Activated effector memory CD4-positive, alpha-beta T cell treated with Interleukin-2 at 50 U/mL for 16 hours (primary cell): ENCODE results near the gene MUC3A.
"Not testable (repeated sequence)": the region's sequence is repeated elsewhere in the genome, so short reads cannot be mapped to it uniquely, and the experiment has no call there.

Source experiments
- DNase-seq: peaks from one replicate; pipeline ENCODE4 v3.0.0-alpha.2; 2020

The MUC3A gene, protein sequence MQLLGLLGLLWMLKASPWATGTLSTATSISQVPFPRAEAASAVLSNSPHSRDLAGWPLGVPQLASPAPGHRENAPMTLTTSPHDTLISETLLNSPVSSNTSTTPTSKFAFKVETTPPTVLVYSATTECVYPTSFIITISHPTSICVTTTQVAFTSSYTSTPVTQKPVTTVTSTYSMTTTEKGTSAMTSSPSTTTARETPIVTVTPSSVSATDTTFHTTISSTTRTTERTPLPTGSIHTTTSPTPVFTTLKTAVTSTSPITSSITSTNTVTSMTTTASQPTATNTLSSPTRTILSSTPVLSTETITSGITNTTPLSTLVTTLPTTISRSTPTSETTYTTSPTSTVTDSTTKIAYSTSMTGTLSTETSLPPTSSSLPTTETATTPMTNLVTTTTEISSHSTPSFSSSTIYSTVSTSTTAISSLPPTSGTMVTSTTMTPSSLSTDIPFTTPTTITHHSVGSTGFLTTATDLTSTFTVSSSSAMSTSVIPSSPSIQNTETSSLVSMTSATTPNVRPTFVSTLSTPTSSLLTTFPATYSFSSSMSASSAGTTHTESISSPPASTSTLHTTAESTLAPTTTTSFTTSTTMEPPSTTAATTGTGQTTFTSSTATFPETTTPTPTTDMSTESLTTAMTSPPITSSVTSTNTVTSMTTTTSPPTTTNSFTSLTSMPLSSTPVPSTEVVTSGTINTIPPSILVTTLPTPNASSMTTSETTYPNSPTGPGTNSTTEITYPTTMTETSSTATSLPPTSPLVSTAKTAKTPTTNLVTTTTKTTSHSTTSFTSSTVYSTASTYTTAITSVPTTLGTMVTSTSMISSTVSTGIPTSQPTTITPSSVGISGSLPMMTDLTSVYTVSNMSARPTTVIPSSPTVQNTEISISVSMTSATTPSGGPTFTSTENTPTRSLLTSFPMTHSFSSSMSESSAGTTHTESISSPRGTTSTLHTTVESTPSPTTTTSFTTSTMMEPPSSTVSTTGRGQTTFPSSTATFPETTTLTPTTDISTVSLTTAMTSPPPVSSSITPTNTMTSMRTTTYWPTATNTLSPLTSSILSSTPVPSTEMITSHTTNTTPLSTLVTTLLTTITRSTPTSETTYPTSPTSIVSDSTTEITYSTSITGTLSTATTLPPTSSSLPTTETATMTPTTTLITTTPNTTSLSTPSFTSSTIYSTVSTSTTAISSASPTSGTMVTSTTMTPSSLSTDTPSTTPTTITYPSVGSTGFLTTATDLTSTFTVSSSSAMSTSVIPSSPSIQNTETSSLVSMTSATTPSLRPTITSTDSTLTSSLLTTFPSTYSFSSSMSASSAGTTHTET (N-terminal part only)

DNA sequence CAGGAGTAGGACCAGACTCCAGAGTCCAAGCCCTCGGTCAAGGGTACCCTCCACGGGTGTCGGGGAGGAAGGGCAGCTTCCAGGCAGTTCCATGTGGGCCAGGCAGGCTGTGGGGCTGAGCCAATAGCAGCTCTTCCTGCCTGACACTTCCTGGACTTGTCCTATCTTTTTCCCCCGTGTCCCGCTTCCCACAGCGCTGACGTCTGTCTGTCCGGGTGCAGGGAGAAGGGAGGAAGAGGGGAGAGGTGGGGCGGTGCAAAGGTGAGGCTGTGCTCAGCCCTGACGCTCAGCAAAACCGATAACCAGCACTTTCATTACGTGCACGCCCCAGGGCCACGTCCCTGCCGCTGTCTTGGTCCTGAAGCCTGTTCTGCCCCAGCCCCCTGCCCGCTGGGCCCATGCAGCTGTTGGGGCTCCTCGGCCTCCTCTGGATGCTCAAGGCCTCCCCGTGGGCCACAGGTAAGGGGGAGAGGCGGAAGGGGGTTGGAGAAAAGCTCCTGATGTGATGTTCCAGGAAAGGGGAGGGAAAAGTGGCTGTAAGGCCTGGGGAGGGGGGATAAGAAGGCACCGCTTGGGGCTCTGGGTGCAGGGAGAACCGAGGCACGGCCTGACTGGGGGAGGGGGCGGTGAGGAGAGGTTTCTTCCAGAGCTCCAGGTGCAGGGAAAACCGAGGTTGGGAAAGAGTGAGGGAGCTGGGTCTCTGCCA, at the start of gene MUC3A:
MUC3A (plus strand) TSS at position 308 of the 706 bp plus-strand sequence; CDS start at position 399, 91 bp downstream.
- no peak for DNase-seq

DNA sequence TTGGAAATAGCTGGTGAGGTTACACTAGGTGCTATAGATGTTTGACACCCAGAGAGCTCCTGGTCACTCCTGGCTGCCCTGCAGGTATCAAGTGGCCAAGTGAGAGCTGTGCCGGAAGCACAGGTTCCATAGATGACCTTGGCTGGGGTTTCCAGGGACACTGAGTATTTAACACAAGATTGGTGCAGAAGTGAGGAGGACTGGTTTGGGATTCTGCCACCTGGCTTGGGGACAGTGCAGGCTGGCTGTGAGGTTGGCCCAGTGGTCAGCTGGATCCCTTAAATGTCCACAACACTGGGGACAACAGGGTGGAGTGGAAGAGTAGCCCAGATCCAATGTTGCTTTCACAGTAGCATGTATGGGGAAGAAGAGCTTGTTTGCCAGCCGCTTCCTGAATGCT, 48.4 kb upstream of the MUC3A start:
- no peak for DNase-seq

DNA sequence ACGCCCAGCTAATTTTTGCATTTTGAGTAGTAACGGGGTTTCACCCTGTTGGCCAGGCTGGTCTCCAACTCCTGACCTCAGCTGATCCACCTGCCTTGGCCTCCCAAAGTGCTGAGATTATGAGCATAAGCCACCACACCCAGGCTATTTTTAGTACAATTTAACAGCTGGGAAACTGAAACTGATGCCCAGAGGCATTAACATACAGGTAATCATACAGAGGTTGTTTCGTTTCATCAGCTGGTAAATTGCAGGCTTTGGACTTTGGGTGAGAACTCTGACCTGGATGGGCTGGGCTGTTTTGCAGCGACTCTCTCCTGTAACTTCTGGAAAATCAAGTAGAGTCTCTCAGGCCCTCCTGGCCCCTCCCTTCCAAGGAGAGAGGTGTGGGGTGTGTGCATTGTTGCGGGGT, 47.4 kb upstream of the MUC3A start:
- DNase-seq: no peak

DNA sequence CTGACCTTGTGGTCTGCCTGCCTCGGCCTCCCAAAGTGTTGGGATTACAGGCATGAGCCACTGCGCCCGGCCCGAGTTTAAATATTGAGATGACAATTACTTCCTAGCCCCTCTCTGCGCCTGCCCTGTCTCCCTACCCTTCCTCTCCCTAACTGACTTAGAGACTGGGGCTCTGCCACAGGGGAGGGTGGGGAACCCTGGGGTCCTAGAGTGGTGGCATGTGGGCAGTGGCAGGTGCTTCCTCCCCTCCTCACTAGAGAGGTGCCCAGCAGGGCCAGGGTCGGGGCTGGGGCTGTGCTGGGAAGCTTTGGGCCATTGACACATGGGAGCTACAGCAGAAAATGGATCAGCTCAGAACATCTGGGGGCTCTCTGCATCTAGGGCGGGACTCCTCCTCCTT, 46.7 kb upstream of the MUC3A start:
- no peak for DNase-seq

DNA sequence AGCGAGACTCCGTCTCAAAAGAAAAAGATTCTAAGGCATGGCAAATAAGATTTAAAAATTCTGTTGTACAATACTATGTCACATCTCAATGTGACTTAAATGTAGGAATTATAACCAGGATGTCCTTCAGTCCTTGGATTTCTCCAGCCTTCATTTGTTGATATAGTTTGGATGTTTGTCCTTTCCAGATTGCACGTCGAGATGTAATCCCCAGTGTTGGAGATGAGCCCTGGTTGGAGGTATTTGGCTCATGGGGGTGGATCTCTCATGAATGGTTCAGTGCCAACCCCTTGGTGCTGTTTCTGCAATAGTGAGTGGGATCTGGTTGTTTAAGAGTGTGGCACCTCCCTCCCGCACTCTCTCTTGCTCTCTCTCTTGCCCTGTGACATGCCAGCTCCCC, 40.8 kb upstream of the MUC3A start:
- no peak for DNase-seq

DNA sequence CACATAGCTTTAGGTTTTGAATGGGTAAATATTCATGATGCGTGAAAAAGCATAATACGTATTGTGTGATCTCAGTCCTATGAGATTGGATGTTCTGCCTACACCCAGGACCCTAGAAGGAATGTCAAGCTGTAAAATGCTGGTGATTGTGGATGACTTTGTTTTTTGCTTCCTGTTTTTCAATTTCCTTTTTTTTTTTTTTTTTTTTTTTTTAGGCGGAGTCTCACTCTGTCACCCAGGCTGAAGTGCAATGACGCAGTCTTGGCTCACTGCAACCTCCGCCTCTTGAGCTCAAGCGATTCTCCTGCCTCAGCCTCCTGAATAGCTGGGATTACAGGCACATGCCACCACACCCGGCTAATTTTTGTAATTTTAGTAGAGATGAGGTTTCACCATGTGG, 38.9 kb upstream of the MUC3A start:
- DNase-seq: not testable (repeated sequence)

DNA sequence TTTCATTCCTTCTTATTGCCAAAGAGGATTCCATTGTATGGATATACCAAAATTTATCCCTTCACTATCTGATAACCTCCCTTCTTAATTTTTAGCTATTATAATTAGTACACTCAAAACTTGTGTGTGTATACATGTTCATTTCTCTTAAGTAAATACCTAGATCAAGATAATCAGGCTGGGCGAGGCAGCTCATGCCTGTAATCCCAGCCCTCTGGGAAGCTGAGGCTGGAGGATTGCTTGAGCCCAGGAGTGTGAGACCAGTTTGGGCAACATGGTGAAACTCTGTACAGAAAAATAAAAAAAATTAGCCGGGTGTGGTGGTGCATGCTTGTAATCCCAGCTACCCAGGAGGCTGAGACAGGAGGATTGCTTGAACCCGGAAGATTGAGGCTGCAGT, 37.9 kb upstream of the MUC3A start:
- no peak for DNase-seq

DNA sequence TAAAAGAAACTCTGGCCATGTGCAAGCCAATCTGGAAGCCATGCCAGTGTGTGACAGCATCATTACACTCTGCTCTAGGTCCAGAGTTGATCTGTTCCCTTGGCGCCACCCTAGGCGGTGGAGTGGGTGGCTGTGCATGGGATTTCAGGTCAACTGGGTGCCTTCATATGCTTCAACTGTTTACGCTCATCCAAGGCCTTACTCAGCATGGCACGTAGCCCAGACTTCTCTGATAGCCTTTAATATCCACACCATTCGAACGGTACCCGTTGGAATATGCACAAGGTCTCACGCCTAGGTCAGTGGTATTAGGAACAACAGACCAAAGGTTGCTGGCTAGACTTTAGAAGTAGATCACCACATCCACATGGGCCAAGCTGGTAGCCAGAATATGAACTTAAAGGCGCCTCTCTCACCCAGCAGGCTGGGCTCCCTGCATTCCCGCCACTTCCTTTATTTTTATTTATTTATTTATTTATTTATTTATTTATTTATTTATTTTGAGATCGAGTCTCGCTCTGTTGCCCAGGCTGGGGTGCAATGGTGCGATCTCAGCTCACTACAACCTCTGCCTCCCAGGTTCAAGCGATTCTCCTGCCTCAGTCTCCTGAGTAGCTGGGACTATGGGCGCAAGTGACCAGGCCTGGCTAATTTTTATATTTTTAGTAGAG, 35.0 kb upstream of the MUC3A start:
- DNase-seq: no peak

DNA sequence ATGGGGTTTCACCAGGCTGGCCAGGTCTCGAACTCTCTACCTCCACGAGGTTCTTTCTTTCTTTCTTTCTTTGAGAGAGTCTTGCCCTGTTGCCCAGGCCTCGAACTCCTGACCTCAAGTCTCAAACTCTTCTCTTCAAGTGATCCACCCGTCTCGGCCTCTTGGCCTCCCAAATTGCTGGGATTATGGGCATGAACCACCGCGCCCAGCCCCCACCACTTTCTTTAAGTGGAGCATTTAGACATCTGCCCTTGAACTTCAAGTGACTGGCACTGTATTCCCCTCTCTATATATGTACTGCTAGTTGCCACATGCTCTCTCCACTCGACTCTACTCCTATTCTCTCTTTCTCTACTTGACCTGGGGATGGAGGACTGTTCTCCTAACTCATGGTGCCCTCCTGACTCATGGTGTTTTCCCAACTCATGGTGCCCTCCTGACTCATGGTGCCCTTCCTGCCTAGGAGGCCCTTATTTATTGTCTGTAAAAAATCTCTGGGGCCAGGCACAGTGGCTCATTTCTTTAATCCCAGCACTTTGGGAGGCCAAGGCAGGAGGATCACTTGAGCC, 34.4 kb upstream of the MUC3A start:
- no peak for DNase-seq

DNA sequence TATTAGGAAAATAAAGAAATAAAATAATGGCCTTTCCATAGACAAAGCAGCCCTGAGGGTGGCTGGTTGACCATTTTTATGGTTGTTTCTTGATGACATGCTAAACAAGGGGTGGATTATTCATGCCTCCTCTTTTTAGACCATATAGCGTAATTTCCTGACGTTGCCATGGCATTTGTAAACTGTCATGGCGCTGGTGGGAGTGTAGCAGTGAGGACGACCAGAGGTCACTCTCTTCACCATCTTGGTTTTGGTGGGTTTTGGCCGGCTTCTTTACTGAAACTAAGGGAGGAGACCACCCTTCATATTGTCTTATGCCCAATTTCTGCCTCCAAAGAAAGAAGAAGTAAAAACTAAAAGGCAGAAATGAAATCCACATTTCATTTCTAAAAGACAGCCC, 30.0 kb upstream of the MUC3A start:
- DNase-seq: not testable (repeated sequence)

DNA sequence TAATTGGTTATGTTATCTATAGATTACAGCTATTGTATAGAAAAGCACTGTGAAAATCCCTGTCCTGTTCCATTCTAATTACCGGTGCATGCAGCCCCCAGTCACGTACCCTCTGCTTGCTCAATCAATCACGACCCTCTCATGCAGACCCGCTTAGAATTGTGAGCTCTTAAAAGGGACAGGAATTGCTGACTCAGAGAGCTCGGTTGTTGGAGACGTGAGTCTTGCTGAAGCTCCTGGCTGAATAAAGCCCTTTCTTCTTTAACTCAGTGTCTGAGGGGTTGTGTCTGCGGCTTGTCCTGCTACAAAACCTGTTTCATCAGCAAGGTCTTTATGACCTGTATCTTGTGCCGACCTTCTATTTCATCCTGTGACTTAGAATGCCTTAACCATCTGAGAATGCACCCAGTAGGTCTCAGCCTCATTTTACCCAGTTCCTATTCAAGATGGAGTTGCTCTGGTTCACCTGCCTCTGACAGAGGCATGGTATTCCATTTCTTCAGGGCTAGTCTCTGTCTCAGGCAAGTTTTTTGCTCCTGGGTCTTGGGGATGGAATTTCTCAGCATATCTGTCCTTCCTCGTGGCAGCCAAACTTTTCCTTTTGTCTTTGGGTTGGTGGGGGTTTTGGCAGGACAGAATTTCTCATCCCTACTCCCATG, 29.4 kb upstream of the MUC3A start:
- DNase-seq: not testable (repeated sequence)

DNA sequence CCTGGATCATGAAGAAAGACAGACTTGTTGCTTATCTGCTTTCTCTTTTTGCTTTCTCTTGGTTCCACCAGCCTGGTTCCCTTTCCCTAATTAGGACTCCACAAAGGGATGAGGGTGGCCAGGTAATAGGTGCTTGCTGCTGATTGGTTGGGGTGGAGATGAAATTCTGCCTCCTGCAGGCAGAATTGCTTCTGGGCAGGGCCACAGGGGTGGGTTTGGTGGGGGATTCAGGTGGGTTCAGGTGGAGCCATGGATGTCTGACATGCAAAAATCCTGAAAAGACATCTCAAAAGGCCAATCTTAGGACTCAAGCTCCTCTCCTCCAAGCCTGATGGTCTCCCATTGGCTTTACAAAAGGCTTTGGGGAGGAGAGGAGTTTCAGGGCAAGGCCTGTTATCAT, 28.3 kb upstream of the MUC3A start:
- no peak for DNase-seq

DNA sequence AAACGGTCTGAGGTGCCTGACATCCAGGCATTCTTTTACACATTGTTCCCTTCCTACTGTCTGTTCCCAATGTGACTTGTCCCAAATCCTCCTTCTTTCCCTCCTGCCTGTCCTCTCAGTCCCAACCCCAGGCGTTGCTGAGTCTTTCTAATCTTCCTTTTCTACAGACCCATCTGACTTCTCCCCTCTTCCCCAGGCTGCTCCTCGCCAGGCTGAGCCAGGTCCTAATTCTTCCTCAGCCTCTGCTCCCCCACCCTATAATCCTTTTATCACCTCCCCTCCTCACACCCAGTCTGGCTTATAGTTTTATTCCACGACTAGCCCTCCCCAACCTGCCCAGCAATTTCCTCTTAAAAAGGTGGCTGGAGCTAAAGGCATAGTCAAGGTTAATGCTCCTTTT, 25.7 kb upstream of the MUC3A start:
- not testable (repeated sequence) for DNase-seq

DNA sequence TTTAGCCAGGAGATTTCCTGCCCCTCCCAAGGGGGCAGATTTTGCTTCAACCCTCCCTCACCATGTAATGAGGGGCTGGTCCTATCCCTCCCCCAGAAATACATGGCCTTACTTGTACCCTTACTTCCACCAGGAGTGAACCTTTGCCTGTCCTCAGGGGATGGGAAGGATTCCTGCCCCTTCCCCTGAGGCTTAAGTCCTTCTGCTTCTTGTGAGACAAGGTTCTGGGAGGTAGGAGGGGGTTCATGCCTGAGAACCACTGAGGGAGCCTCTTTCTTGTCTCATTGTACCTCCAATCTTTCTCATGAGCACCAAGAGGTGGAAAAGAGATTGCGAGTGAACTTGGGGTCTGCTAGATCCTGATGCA, 19.5 kb upstream of the MUC3A start:
- no peak for DNase-seq

DNA sequence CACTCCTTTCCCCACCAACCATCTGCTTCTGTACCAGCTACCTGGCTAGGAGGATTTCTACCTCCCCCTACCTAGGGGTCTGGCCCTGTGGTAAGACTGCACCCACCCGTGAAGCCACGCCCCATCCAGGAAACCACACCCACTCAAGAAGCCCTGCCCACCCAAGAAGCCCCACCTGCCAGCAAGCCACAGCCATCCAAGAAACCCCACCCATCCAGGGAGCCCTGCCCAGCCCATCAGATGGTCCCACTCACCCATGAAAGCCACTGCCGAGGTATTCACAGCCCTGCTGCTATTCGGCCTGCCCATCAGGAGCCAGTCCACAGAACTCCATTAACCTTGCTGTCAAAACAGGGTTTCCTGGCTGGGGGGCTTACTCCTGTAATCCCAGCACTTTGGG, 15.6 kb upstream of the MUC3A start:
- no peak for DNase-seq

DNA sequence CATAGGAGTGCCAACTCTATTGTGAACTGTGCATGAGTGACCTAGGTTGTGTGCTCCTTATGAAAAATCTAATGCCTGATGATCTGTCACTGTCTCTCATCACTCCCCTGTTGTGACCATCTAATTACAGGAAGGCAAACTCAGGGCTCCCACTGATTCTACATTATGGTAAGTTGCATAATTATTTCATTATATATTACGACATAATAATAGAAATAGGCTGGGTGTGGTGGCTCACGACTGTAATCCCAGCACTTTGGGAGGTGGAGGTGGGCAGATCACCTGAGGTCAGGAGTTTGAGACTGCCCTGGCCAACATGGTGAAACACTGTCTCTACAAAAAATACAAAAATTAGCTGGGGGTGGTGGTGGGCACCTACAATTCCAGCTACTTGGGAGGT, 14.0 kb upstream of the MUC3A start:
- not testable (repeated sequence) for DNase-seq

DNA sequence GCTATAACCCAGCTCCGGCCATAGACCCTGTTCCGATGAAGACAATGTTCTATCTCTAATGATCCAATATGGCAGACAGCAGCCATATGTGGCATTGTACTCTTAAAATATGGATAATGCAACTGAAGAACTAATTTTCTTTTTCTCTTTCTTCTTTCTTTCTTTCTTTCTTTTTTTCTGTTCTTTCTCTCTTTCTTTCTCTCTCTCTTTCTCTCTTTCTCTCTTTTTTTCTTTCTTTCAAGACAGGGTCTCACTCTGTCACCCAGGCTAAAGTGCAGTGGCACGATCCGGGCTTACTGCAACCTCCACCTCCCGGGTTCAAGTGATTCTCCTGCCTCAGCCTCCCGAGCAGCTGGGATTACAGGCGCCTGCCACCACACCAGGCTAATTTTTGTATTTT, 13.2 kb upstream of the MUC3A start:
- DNase-seq: not testable (repeated sequence)

DNA sequence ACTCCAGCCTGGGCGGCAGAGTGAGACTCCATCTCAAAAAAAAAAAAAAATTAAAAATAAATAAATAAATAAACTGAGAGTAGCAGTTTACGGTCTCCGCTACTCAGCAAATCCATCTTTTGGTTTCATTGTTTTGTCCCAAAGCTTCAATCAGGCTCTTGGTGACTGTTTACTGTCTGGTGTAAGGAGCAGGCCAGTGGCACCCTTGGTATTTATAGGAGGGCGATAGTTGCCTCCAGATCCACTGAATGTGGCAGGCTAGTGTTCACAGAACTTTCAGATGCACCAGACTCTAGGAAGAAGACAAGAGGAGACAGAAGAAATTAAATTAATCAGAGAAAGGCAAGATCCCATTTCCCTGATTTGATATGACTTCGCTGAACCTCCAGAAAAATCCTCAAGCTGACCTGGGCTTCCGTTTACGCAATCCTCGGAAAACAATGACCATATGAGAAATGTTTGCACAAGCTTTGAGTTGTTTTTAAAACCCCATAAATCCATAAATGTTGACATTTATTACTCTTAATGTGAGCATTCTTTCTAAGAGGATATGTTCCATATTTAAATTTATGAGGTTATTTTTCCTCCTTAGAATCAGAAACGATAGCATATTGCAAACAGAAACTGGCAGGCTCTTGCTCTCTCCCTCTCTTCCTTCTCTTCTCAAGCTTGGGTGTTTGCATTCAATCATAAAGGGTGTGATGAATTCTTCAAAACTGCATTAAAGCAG, 7.1 kb upstream of the MUC3A start:
- DNase-seq: no peak

DNA sequence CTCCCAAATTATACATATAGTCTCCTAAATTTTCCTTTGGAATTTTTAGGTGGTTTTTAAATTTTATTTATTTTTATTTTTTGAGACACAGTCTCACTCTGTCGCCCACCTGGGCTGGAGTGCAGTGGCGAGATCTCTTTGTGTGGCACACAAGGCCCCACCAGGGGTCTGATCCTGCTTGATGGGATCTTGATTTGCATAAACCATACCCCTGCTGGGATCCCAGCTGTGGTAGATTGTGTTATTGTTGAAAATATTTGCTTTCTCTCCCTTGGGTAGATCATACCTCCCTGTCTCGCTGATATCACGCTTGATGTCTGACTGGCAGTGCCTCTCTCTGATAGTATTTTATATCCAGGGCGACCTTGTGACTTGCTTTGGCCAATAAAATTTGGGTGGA, 5.6 kb upstream of the MUC3A start:
- DNase-seq: no peak

DNA sequence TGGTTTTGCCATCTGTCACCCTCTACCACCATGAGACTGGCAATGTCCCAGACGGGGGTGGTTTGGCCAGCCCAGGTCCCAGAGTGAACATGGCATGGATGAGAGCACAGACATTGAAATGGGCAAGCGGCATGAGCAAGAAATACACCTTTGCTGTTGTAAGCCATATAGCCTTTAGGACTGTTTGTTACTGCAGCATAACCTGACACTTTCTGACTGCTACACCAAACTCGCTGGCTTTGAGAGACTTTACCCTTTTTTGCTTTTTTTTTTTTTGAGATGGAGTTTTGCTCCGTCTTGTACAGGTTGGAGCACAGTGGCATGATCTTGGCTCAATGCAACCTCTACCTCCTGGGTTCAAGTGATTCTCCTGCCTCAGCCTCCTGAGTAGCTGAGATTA, 5.2 kb upstream of the MUC3A start:
- no peak for DNase-seq
